ENCODE results near the gene DNAH17.

DNA sequence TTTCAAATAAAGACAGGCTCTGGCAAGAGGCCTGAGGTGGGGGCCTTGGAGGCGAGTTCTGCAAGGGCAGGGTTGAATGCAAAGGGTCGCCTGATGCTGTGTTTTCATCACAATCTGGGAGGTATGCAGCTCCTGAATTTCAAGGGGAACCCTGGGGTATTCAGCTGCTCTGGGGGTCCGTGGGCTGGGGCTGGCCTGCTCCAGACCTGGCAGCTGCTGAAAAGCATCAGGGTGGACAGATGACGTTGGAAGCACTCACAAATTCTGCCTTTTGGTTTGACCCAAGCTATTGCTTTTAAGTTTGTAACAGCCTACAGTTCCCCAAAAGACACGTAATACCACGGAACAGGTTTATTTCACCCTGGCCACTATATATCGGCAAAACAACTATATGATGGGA is 1.3 kb downstream of the DNAH17 start:
- TF ChIP-seq EZH2 (optimal IDR thresholded peaks at IDR 0.05; ENCODE audit: low read depth, low read length) (no peak), EZH2phosphoT487 (IDR thresholded peaks at IDR 0.05; ENCODE audit: low read length) (no peak)
- TF ChIP-seq, protein P1, sequence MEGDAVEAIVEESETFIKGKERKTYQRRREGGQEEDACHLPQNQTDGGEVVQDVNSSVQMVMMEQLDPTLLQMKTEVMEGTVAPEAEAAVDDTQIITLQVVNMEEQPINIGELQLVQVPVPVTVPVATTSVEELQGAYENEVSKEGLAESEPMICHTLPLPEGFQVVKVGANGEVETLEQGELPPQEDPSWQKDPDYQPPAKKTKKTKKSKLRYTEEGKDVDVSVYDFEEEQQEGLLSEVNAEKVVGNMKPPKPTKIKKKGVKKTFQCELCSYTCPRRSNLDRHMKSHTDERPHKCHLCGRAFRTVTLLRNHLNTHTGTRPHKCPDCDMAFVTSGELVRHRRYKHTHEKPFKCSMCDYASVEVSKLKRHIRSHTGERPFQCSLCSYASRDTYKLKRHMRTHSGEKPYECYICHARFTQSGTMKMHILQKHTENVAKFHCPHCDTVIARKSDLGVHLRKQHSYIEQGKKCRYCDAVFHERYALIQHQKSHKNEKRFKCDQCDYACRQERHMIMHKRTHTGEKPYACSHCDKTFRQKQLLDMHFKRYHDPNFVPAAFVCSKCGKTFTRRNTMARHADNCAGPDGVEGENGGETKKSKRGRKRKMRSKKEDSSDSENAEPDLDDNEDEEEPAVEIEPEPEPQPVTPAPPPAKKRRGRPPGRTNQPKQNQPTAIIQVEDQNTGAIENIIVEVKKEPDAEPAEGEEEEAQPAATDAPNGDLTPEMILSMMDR (IDR thresholded peaks at IDR 0.05; ENCODE audit: low read length), result no peak

Data from MM.1S (cell line).